Measurements from ENCODE around the gene ATXN2. TPM values are rescaled to one million over a fixed set of nuclear protein-coding genes. Genes with fewer than 3 reads are reported as not detected.

The ATXN2 gene
- total and polyA plus RNA-seq, 9 of the 15 experiments (the other 6 are each of a cell fraction or from before 2014, with no cell fraction given) = 16.8 to 67.8 (median 29.3) TPM

DNA sequence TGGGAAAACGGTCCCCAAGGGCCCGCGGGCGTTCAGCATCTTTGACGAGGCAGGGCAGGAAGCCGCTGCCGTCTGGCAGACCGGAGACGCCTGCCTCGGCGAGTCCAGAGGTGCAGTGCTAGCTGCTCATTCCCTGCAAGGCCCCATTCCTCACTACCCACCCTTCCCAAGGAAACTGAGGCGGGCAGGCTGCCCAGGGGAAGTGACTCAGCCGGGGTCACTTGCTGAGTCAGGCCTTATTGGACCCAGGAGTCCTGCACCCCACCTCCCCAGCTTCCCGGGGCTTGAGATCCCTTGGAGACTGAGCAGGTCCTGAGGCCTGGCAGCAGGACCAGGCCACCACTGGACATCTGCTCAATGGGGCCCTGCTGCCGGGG lies 189.7 kb downstream of the ATXN2 start:
- intact Hi-C loops (cut with micrococcal nuclease) = loop anchor here (5.0 kb wide), 2 partner anchors 188 to 278 kb away; partner anchors contain the start of genes ACAD10, ATXN2 and BRAP
- Histone ChIP-seq H3K27me3 (ENCODE audit: control insufficient read depth in 2 of 2, insufficient read depth in 2 of 2, low read length in 2 of 2) (no peaks in the 10 kb centered on the region), H3K9me3 (replicated peaks; ENCODE audit: control insufficient read depth, insufficient read depth, low read depth, low read length) (no peaks in the 10 kb centered on the region), H3K36me3 (ENCODE audit: control insufficient read depth, insufficient read depth, low read length) (peaks cover 59% of the 10 kb centered on the region), H3K4me2 (ENCODE audit: insufficient read depth, low read length) (peak overlapping the region; percentile 92), H2AFZ (ENCODE audit: low read depth, low read length) (no peak overlapping the region), H3K4me3 (peak overlapping the region; percentile 93), H3K9ac (ENCODE audit: insufficient read depth in 1 of 2, low read depth in 2 of 2, low read length in 2 of 2) (peak overlapping the region; percentile 90 to 91), H3K79me2 (ENCODE audit: control insufficient read depth, insufficient read depth, low read length) (peaks cover 87% of the 10 kb centered on the region), H3K9me1 (ENCODE audit: control insufficient read depth, insufficient read depth, low read length) (peaks cover 18% of the 10 kb centered on the region), H4K20me1 (replicated peaks; ENCODE audit: control insufficient read depth, insufficient read depth, low read length) (peaks cover 60% of the 10 kb centered on the region), H3K4me1 (replicated peaks in 1 of 2; ENCODE audit: control insufficient read depth in 2 of 2, insufficient read depth in 2 of 2, low read length in 2 of 2) (peaks cover 69 to 86% of the 10 kb centered on the region in 2 experiments), H3K27ac (ENCODE audit: extremely low read depth, low read depth, low read length) (peak overlapping the region; percentile 92)
- WGBS (ENCODE audit: insufficient coverage, low coverage, missing lambda C conversion rate) = 3% methylated on average over 15 of the region's 15 CpGs
- in situ Hi-C loops (cut with MboI) = loop anchor here (5.0 kb wide), 1 partner anchor 263 kb away; no protein-coding TSS in a partner anchor
- CTCF ChIA-PET (ENCODE audit: low intra/inter-chr PET ratio) = no interaction called here
- DNase-seq (ENCODE audit: extremely low read depth in 1 of 4, low spot score in 3 of 4) (peak in 1 of 4 experiments; percentile 40), ATAC-seq (no peak), FAIRE-seq (no peak)
- POLR2A ChIA-PET = interaction anchor here (1.4 kb wide), 1 partner anchor 16 kb away, joined by 5 read pairs; no protein-coding TSS in a partner anchor
- BruUV-seq (replicated peaks) = no TSS peak
- TF ChIP-seq, protein P1, sequence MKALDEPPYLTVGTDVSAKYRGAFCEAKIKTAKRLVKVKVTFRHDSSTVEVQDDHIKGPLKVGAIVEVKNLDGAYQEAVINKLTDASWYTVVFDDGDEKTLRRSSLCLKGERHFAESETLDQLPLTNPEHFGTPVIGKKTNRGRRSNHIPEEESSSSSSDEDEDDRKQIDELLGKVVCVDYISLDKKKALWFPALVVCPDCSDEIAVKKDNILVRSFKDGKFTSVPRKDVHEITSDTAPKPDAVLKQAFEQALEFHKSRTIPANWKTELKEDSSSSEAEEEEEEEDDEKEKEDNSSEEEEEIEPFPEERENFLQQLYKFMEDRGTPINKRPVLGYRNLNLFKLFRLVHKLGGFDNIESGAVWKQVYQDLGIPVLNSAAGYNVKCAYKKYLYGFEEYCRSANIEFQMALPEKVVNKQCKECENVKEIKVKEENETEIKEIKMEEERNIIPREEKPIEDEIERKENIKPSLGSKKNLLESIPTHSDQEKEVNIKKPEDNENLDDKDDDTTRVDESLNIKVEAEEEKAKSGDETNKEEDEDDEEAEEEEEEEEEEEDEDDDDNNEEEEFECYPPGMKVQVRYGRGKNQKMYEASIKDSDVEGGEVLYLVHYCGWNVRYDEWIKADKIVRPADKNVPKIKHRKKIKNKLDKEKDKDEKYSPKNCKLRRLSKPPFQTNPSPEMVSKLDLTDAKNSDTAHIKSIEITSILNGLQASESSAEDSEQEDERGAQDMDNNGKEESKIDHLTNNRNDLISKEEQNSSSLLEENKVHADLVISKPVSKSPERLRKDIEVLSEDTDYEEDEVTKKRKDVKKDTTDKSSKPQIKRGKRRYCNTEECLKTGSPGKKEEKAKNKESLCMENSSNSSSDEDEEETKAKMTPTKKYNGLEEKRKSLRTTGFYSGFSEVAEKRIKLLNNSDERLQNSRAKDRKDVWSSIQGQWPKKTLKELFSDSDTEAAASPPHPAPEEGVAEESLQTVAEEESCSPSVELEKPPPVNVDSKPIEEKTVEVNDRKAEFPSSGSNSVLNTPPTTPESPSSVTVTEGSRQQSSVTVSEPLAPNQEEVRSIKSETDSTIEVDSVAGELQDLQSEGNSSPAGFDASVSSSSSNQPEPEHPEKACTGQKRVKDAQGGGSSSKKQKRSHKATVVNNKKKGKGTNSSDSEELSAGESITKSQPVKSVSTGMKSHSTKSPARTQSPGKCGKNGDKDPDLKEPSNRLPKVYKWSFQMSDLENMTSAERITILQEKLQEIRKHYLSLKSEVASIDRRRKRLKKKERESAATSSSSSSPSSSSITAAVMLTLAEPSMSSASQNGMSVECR (CRISPR knock-in tag; IDR thresholded peaks at IDR 0.05) = 0 out of 2 replicates have a peak, but pooled peaks have one; percentile 15
- TF ChIP-seq SRSF3 (IDR thresholded peaks at IDR 0.05; ENCODE audit: insufficient read depth, low read length) (no peak), RBM39 (optimal IDR thresholded peaks at IDR 0.05; ENCODE audit: low read depth, low read length) (peak; percentile 16), HNRNPK (IDR thresholded peaks at IDR 0.05; ENCODE audit: low read depth, low read length, poor library complexity, severe bottlenecking) (no peak), MAFG (tag; conservative IDR thresholded peaks at IDR 0.05) (peak; percentile 39), HOMEZ (CRISPR knock-in tag; IDR thresholded peaks at IDR 0.05) (no peak), MTA1 (IDR thresholded peaks at IDR 0.05; ENCODE audit: borderline replicate concordance) (0 out of 2 replicates have a peak, but pooled peaks have one; percentile 11), ATF4 (CRISPR knock-in tag; IDR thresholded peaks at IDR 0.05) (no peak)
- TF ChIP-seq, protein P2, sequence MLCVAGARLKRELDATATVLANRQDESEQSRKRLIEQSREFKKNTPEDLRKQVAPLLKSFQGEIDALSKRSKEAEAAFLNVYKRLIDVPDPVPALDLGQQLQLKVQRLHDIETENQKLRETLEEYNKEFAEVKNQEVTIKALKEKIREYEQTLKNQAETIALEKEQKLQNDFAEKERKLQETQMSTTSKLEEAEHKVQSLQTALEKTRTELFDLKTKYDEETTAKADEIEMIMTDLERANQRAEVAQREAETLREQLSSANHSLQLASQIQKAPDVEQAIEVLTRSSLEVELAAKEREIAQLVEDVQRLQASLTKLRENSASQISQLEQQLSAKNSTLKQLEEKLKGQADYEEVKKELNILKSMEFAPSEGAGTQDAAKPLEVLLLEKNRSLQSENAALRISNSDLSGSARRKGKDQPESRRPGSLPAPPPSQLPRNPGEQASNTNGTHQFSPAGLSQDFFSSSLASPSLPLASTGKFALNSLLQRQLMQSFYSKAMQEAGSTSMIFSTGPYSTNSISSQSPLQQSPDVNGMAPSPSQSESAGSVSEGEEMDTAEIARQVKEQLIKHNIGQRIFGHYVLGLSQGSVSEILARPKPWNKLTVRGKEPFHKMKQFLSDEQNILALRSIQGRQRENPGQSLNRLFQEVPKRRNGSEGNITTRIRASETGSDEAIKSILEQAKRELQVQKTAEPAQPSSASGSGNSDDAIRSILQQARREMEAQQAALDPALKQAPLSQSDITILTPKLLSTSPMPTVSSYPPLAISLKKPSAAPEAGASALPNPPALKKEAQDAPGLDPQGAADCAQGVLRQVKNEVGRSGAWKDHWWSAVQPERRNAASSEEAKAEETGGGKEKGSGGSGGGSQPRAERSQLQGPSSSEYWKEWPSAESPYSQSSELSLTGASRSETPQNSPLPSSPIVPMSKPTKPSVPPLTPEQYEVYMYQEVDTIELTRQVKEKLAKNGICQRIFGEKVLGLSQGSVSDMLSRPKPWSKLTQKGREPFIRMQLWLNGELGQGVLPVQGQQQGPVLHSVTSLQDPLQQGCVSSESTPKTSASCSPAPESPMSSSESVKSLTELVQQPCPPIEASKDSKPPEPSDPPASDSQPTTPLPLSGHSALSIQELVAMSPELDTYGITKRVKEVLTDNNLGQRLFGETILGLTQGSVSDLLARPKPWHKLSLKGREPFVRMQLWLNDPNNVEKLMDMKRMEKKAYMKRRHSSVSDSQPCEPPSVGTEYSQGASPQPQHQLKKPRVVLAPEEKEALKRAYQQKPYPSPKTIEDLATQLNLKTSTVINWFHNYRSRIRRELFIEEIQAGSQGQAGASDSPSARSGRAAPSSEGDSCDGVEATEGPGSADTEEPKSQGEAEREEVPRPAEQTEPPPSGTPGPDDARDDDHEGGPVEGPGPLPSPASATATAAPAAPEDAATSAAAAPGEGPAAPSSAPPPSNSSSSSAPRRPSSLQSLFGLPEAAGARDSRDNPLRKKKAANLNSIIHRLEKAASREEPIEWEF (CRISPR knock-in tag; IDR thresholded peaks at IDR 0.05) = 0 out of 2 replicates have a peak, but pooled peaks have one; percentile 21

Data from K562 (cell line).